Activated naive CD4-positive, alpha-beta T cell treated with anti-CD3 and anti-CD28 coated beads, Interleukin-2, amount 50 U/mL, for 72 hours (primary cell): Measurements from ENCODE around the gene TNS3. TPM values are rescaled to one million over a fixed set of nuclear protein-coding genes. Genes with fewer than 3 reads are reported as not detected.
A peak's percentile ranks its signal among the peaks of the same experiment; 100 is the strongest.

Experiments used
- ATAC-seq, 2 donors: fragments of 150-1000 bp; cut with Tn5 transposase; 2 replicates each; pipeline ENCODE4 v1.10.0; 2021; ENCODE audit warnings: mild to moderate bottlenecking in 2 of 2, moderate library complexity in 2 of 2
- DNase-seq, 2 donors: peaks; one replicate each; pipeline ENCODE4 v3.0.0; 2021 to 2022; ENCODE audit warnings: low spot score in 2 of 2
- H3K27ac Mint-ChIP-seq, 2 donors: one replicate each; pipeline ENCODE4 v1.8.0; 2022; ENCODE audit warnings: mild to moderate bottlenecking in 2 of 2, mixed read lengths in 2 of 2
- H3K36me3 Mint-ChIP-seq, 2 donors: one replicate each; pipeline ENCODE4 v1.8.0; 2022; ENCODE audit warnings: mixed read lengths in 2 of 2
- H3K9me3 Mint-ChIP-seq, 2 donors: one replicate each; pipeline ENCODE4 v1.8.0; 2022; ENCODE audit warnings: mixed read lengths in 2 of 2
- total RNA-seq, 2 donors: library from RNA; stranded (reverse); gene quantifications; one replicate each; pipeline ENCODE4 v1.2.3, GENCODE V29; 2022

The TNS3 gene
- total RNA-seq, 2 donors from 2014 or later: 0.23 to 1.7 TPM

- no peaks in the 10 kb centered on the region for H3K9me3 Mint-ChIP-seq
- H3K27ac Mint-ChIP-seq: no peak overlapping the region
- ATAC-seq (no peak), DNase-seq (no peak)
- H3K36me3 Mint-ChIP-seq: no peaks in the 10 kb centered on the region
Measured at GRCh38 chr7:47327698-47328391, 254.1 kb downstream of the TNS3 start.

DNA sequence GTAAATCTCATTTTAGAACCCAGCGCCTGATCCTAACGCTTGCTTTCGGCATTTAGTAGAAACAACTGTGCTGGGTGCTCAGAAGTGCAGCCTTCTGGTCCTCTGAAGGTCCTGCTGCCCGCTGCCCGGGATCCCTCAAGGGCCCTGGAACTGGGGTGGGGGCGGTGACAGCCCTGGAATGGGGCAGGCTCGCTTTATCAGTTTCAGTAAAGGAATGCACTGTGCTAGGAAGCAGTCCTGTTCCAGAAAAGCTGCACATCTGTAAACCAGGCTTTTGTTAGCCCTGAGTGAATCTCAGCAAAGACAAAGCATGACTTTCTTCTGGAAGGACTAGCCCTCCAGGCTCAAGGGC is 254.6 kb downstream of the TNS3 start:
- Mint-ChIP-seq H3K27ac (no peak overlapping the region), H3K36me3 (no peaks in the 10 kb centered on the region), H3K9me3 (no peaks in the 10 kb centered on the region)
- ATAC-seq (no peak), DNase-seq (no peak)

DNA sequence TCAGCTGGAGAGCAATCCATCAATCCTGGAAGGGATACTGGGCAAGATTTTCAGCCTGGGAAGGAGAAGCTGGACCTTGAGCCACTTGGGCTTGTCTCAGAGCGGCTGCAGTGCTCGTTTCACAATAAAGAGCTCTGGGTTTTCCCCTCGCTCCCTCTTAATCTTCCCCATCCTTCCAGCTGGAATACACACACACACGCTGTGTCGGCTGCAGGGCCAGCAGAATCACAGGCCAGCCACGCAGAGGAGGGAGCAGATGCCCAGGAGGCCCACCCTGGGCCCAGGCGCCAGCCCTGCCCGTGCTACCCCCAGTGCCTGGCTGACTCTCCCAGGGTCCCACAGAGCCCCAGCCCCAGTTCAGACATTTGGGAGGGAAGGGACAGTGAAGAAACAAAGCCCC is 255.1 kb downstream of the TNS3 start:
- no peaks in the 10 kb centered on the region for H3K36me3 Mint-ChIP-seq
- H3K9me3 Mint-ChIP-seq: no peaks in the 10 kb centered on the region
- no peak overlapping the region for H3K27ac Mint-ChIP-seq
- DNase-seq: no peak
- ATAC-seq: no peak

GRCh38 chr7:47326220-47326619 is 255.7 kb downstream of the TNS3 start:
- no peak overlapping the region for H3K27ac Mint-ChIP-seq
- ATAC-seq: no peak
- DNase-seq: no peak
- H3K36me3 Mint-ChIP-seq: no peaks in the 10 kb centered on the region
- no peaks in the 10 kb centered on the region for H3K9me3 Mint-ChIP-seq

GRCh38 chr7:47325337-47325736 is 256.6 kb downstream of the TNS3 start:
- Mint-ChIP-seq H3K36me3 (no peaks in the 10 kb centered on the region), H3K27ac (no peak overlapping the region), H3K9me3 (no peaks in the 10 kb centered on the region)
- DNase-seq: no peak
- ATAC-seq: no peak

- ATAC-seq (no peak), DNase-seq (no peak)
- H3K36me3 Mint-ChIP-seq: no peaks in the 10 kb centered on the region
- no peaks in the 10 kb centered on the region for H3K9me3 Mint-ChIP-seq
- H3K27ac Mint-ChIP-seq: no peak overlapping the region
Measured at GRCh38 chr7:47323904-47324303, 258.0 kb downstream of the TNS3 start.

DNA sequence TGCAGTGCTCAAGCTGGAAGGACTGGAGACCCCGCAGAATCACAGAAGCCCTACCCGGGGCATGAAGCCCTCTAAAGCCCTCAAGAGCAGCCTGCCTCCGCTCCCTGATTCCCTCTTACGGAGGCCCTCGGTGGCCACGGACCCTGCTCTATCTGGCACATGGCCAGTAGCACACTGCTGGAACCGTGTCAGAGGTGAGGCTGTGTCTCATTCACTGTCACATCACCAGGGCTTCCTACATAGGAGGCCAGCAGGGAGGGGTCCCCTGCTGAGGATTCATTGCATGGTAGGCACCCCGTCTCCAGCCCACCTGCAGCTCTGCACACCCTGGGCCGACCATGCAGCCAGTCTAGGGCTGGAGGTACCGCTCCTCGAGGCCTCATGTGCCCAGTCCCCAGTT is 259.2 kb downstream of the TNS3 start:
- H3K9me3 Mint-ChIP-seq: peaks cover 6 to 7% of the 10 kb centered on the region in 2 donors
- ATAC-seq (no peak), DNase-seq (no peak)
- H3K27ac Mint-ChIP-seq: no peak overlapping the region
- no peaks in the 10 kb centered on the region for H3K36me3 Mint-ChIP-seq

DNA sequence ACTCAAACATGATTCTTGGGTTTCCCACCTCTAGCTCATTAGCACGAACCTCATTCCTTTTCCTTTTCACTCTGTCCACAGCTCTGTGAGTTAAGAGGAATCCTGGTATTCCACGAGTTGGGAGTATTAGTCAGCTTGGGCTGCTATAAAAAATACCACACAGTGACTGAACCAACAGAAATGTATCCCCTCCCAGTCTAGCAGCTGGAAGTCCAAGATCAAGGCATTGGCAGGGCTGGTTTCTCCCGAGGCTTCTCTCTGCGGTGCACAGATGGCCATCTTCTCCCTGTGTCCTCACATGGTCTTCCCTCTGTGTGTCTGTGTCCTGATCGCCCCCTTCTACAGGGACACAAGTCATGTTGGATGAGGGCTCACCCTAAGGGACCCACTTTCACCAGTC is 261.6 kb downstream of the TNS3 start:
- no peak for ATAC-seq
- Mint-ChIP-seq H3K9me3 (peaks cover 9 to 11% of the 10 kb centered on the region in 2 donors), H3K36me3 (no peaks in the 10 kb centered on the region), H3K27ac (no peak overlapping the region)
- no peak for DNase-seq

- DNase-seq: no peak
- ATAC-seq: no peak
- H3K36me3 Mint-ChIP-seq: no peaks in the 10 kb centered on the region
- H3K27ac Mint-ChIP-seq: no peak overlapping the region
- H3K9me3 Mint-ChIP-seq: peaks cover 9 to 11% of the 10 kb centered on the region in 2 donors
Measured at GRCh38 chr7:47318395-47319182, 263.3 kb downstream of the TNS3 start.

- H3K36me3 Mint-ChIP-seq: no peaks in the 10 kb centered on the region
- no peak for ATAC-seq
- no peak overlapping the region for H3K27ac Mint-ChIP-seq
- DNase-seq: no peak
- H3K9me3 Mint-ChIP-seq: peaks cover 9 to 11% of the 10 kb centered on the region in 2 donors
Measured at GRCh38 chr7:47317487-47317886, 264.4 kb downstream of the TNS3 start.

- ATAC-seq: no peak
- H3K36me3 Mint-ChIP-seq: peaks cover 0 to 5% of the 10 kb centered on the region in 2 donors
- H3K27ac Mint-ChIP-seq: no peak overlapping the region
- peaks cover 9 to 16% of the 10 kb centered on the region in 2 donors for H3K9me3 Mint-ChIP-seq
- DNase-seq: no peak
Measured at GRCh38 chr7:47314728-47315607, 266.9 kb downstream of the TNS3 start.

- Mint-ChIP-seq H3K9me3 (peaks cover 9 to 16% of the 10 kb centered on the region in 2 donors), H3K27ac (no peak overlapping the region), H3K36me3 (peaks cover 0 to 11% of the 10 kb centered on the region in 2 donors)
- DNase-seq (no peak), ATAC-seq (peak in 1 of 2 donors; percentile 60)
Measured at GRCh38 chr7:47314248-47314647, 267.7 kb downstream of the TNS3 start.

- DNase-seq (no peak), ATAC-seq (no peak)
- Mint-ChIP-seq H3K27ac (no peak overlapping the region), H3K9me3 (peaks cover 14 to 21% of the 10 kb centered on the region in 2 donors), H3K36me3 (peaks cover 5 to 16% of the 10 kb centered on the region in 2 donors)
Measured at GRCh38 chr7:47313564-47313963, 268.3 kb downstream of the TNS3 start.

DNA sequence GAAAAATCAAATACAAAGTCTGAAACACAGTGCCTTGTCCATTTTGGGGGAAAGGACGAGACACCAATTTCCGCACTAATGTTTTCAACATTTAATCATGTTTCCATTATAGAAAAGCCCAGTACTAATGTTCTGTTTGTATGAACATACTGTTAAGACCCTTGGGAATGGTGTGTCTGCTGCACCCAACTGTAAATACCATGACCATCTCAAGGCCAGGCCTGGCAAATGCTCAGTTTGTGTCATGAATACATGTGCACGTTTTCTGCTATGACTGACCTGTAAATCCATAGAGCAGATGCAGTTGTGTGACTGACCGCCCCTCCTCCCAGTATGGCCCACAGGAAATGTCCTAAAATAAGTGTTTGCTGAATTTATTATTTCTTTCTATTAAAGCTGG is 270.0 kb downstream of the TNS3 start:
- no peak for DNase-seq
- peaks cover 5 to 18% of the 10 kb centered on the region in 2 donors for H3K36me3 Mint-ChIP-seq
- ATAC-seq: no peak

DNA sequence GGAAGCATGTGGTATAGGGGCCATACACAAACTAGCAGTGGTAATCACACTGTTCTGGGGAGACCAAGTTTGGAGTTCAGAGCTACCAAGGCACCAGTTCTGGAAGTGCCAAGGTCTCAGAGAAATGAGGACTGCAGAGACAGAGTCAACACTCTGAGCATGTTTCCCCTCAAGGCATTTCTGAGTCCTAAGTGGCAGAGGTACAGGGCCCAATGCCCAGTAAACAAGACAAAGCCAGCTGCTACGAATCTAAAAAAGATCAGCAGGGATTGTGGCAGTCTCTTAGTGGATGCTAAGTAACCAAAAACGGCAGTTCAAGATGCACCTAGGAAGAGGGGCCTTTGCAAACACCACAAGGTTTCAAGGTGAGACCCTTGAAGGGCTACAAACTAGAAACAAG is 271.9 kb downstream of the TNS3 start:
- no peak for DNase-seq
- ATAC-seq: no peak
- H3K9me3 Mint-ChIP-seq: peaks cover 9 to 13% of the 10 kb centered on the region in 2 donors
- H3K27ac Mint-ChIP-seq: no peak overlapping the region
- H3K36me3 Mint-ChIP-seq: peaks cover 5 to 18% of the 10 kb centered on the region in 2 donors

More for the DNA sequence above, 270.0 kb downstream of the TNS3 start:
- H3K27ac Mint-ChIP-seq: no peak overlapping the region
- H3K9me3 Mint-ChIP-seq: peaks cover 12 to 13% of the 10 kb centered on the region in 2 donors

DNA sequence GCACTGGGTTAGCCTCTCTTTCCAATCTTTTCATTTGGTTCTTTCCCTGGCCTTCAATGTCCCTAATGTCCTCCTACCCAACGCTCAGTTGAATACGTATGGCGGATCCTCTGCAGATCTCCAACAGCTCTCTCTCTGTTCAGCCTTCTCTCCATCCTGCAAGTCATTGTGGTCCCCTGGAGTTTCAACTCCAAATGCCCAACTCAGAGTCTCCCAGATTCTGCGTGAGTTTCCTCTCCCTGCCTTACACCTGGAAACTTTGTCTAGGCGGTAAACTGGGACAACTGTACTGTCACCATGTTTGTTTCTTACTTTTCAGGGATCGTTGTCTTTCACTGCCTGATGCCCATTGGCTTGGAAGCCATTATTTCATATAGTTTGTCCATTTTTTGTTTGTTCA is 273.1 kb downstream of the TNS3 start:
- Mint-ChIP-seq H3K27ac (no peak overlapping the region), H3K9me3 (peaks cover 9 to 13% of the 10 kb centered on the region in 2 donors), H3K36me3 (peaks cover 5 to 18% of the 10 kb centered on the region in 2 donors)
- DNase-seq (no peak), ATAC-seq (no peak)

- DNase-seq: no peak
- no peak for ATAC-seq
- H3K9me3 Mint-ChIP-seq: peaks cover 9 to 13% of the 10 kb centered on the region in 2 donors
Measured at GRCh38 chr7:47307311-47307710, 274.6 kb downstream of the TNS3 start.

More at GRCh38 chr7:47307311-47307710, 274.6 kb downstream of the TNS3 start:
- Mint-ChIP-seq H3K36me3 (peaks cover 5 to 18% of the 10 kb centered on the region in 2 donors), H3K27ac (no peak overlapping the region)
